Transverse colon (tissue), 4 donors: Measurements from ENCODE around the gene RHBDD1. TPM values are rescaled to one million over a fixed set of nuclear protein-coding genes. Genes with fewer than 3 reads are reported as not detected.

ENCODE experiments used
- DNase-seq: peaks from one replicate; pipeline ENCODE4 v3.0.0-alpha.2; 2019
- H3K27ac ChIP-seq, 4 donors: fragments of 200-600 bp; sonication (generic); 2 replicates each; pipeline ENCODE4 v1.5.1; 2016 to 2018; ENCODE audit warnings: inconsistent platforms in 4 of 4
- H3K27me3 ChIP-seq: fragments of 200-600 bp; sonication (generic); 2 replicates; pipeline ENCODE4 v1.5.1; 2017; ENCODE audit warnings: inconsistent platforms
- H3K36me3 ChIP-seq, 4 donors: fragments of 200-600 bp; sonication (generic); 2 replicates each; pipeline ENCODE4 v1.5.1; 2017 to 2019; ENCODE audit warnings: inconsistent platforms in 4 of 4
- H3K4me1 ChIP-seq, 4 donors: fragments of 200-600 bp; sonication (generic); 2 replicates each; pipeline ENCODE4 v1.5.1; 2017 to 2020; ENCODE audit warnings: inconsistent platforms in 4 of 4
- H3K4me3 ChIP-seq, 4 donors: fragments of 200-600 bp; sonication (generic); 1 replicate in 1 of 4; 2 replicates in 3 of 4; pipeline versions ENCODE4 v1.5.1 to v1.6.1; 2017 to 2019; ENCODE audit warnings: inconsistent platforms in 4 of 4
- H3K9me3 ChIP-seq, 2 donors: fragments of 200-600 bp; sonication (generic); 2 replicates each; pipeline ENCODE4 v1.5.1; 2017 to 2019; ENCODE audit warnings: inconsistent platforms in 2 of 2
- EP300 ChIP-seq: sonication (generic); formaldehyde crosslinking; IDR thresholded peaks from one replicate; pipeline ENCODE4 v1.6.1; 2017; ENCODE audit warnings: antibody characterized with exemption, low read depth
- POLR2A ChIP-seq: fragments of 450-650 bp; IDR thresholded peaks from one replicate; pipeline ENCODE4 v1.6.1; 2016; ENCODE audit warnings: antibody characterized with exemption, mild to moderate bottlenecking, moderate library complexity
- POLR2AphosphoS5 ChIP-seq, 3 donors: sonication (generic); formaldehyde crosslinking; IDR thresholded peaks; one replicate each; pipeline ENCODE4 v1.6.1; 2016; ENCODE audit warnings: antibody characterized with exemption in 3 of 3
- WGBS, 2 donors: methylation state at CpG; one replicate each; pipeline ENCODE4 v1.1.5; 2018; ENCODE audit warnings: low coverage in 1 of 2; 5-methylcytosine and 5-hydroxymethylcytosine counted together
- in situ Hi-C, 4 donors: fragments of 200-750 bp; cut with MboI; loops; one replicate each; pipeline versions ENCODE4 v1.15.0 to v1.15.1; 2017; ENCODE audit warnings: low sequenced_read_pairs in 3 of 4, low pct_ligation_motif_present in 1 of 4, low pct_unique_long_range_greater_than_20kb in 1 of 4
- intact Hi-C: fragments of 100-400 bp; cut with DNase I; formaldehyde crosslinking; loops from one replicate; pipeline ENCODE4 v1.15.1; 2023; ENCODE audit warnings: low total_unique reads
- total RNA-seq, 4 donors: library from RNA; depleted of rRNA; stranded (reverse); fragments of >200 nt; gene quantifications; one replicate each; pipeline ENCODE4 v1.1.0, GENCODE V29; 2016
- TF ChIP-seq, protein P1 (sequence below), 5 experiments: fragments of 200-600 bp in 3 of 5; fragments of 450-650 bp in 2 of 5; sonication (generic) in 3 of 5; IDR thresholded peaks; 1 replicate in 2 of 5; 2 replicates in 3 of 5; pipeline ENCODE4 v1.5.1; 2016 to 2017; ENCODE audit warnings: antibody characterized with exemption in 5 of 5, inconsistent platforms in 3 of 5, mild to moderate bottlenecking in 2 of 5, moderate library complexity in 1 of 5

RHBDD1 gene
- total RNA-seq, 4 donors from 2014 or later, result 11.9 to 47.5 (median 22.5) TPM

- Histone ChIP-seq H3K4me1 (peaks cover 0 to 44% (median 25%) of the 10 kb centered on the region in 4 donors), H3K4me3 (peak overlapping the region; percentile 14 to 78 (median 56)), H3K27me3 (no peaks in the 10 kb centered on the region), H3K27ac (peak overlapping the region; percentile 93 to 96 (median 94)), H3K9me3 (no peaks in the 10 kb centered on the region), H3K36me3 (no peaks in the 10 kb centered on the region)
- no peak for DNase-seq
- TF ChIP-seq, protein P1, sequence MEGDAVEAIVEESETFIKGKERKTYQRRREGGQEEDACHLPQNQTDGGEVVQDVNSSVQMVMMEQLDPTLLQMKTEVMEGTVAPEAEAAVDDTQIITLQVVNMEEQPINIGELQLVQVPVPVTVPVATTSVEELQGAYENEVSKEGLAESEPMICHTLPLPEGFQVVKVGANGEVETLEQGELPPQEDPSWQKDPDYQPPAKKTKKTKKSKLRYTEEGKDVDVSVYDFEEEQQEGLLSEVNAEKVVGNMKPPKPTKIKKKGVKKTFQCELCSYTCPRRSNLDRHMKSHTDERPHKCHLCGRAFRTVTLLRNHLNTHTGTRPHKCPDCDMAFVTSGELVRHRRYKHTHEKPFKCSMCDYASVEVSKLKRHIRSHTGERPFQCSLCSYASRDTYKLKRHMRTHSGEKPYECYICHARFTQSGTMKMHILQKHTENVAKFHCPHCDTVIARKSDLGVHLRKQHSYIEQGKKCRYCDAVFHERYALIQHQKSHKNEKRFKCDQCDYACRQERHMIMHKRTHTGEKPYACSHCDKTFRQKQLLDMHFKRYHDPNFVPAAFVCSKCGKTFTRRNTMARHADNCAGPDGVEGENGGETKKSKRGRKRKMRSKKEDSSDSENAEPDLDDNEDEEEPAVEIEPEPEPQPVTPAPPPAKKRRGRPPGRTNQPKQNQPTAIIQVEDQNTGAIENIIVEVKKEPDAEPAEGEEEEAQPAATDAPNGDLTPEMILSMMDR (IDR thresholded peaks at IDR 0.05), result no peak
- TF ChIP-seq POLR2AphosphoS5 (IDR thresholded peaks at IDR 0.05) (no peak), EP300 (no peak), POLR2A (no peak)
- intact Hi-C loops (loop anchor here (5.0 to 10.0 kb wide), 2 partner anchors 164 to 581 kb away; no protein-coding TSS in a partner anchor), in situ Hi-C loops (loop anchor here in 1 of 4 donors (25.0 kb wide), 1 partner anchor 134 kb away; no protein-coding TSS in a partner anchor)
- 79% methylated on average over 25 of the region's 25 CpGs; no CpG with 5 or more reads in 1 of the 2 donors for WGBS, 2 donors
Observed at GRCh38 chr2:226796012-226796839, 39.6 kb upstream of the RHBDD1 start.

- no peak for TF ChIP-seq POLR2AphosphoS5 (IDR thresholded peaks at IDR 0.05)
- TF ChIP-seq, protein P1 (IDR thresholded peaks at IDR 0.05), result peak; percentile 43 to 58 (median 47)
- Histone ChIP-seq H3K9me3 (no peaks in the 10 kb centered on the region), H3K36me3 (no peaks in the 10 kb centered on the region), H3K4me3 (peak overlapping the region; percentile 20 to 78 (median 56)), H3K4me1 (peaks cover 0 to 49% (median 31%) of the 10 kb centered on the region in 4 donors), H3K27me3 (no peaks in the 10 kb centered on the region), H3K27ac (peak overlapping the region; percentile 93 to 96 (median 94))
- 40 to 61% methylated on average over 1 to 15 of the region's 17 CpGs for WGBS, 2 donors
- DNase-seq, result peak; percentile 24
- in situ Hi-C loops, result loop anchor here in 1 of 4 donors (25.0 kb wide), 1 partner anchor 135 kb away; no protein-coding TSS in a partner anchor
- intact Hi-C loops, result loop anchor here (5.0 to 10.0 kb wide), 2 partner anchors 165 to 582 kb away; no protein-coding TSS in a partner anchor
Observed at GRCh38 chr2:226796840-226797288, 39.0 kb upstream of the RHBDD1 start.

DNA sequence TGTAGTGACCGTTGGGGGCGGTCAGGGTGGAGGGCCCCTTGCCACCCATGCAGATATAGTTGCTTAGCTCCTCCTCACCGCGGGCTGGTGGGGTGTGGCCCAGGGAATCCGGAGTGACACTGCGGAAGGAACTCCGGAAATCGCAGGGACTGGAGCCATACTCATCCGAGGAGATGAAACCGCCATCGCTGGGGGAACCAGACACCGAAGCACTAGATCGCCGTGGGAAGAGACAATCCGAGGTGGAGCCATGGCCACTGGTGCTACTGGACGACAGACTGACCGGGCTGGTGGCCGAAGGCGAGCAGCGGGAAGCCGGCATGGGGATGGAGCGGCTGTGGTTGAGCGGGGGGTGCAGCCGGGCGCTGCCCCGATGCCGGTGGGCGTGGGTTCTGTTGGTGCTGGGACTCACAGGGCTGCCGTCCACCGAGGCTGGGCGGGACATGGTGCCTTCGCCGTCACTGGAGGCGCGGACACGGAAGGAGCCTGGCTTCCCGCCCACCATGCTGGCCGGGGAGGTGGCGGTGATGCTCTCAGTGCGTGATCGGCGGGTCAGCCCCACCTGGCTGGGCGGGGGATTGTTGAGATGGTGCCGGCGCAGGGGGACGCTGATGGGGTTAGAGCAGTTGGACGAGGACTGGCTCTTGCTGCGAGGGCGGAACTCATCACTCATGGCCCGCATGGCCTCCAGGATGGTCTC, 38.4 kb upstream of the RHBDD1 start:
- DNase-seq, result peak; percentile 40
- intact Hi-C loops, result loop anchor here (5.0 to 10.0 kb wide), 2 partner anchors 165 to 583 kb away; no protein-coding TSS in a partner anchor
- in situ Hi-C loops, result loop anchor here in 1 of 4 donors (25.0 kb wide), 1 partner anchor 135 kb away; no protein-coding TSS in a partner anchor
- H3K9me3 ChIP-seq, result no peaks in the 10 kb centered on the region
- no peak for TF ChIP-seq POLR2A
- TF ChIP-seq, protein P1 (IDR thresholded peaks at IDR 0.05), result no peak
- TF ChIP-seq EP300, result no peak
- TF ChIP-seq POLR2AphosphoS5 (IDR thresholded peaks at IDR 0.05), result no peak
- H3K4me3 ChIP-seq, result peak overlapping the region; percentile 20 to 78 (median 56)
- H3K27ac ChIP-seq, result peak overlapping the region; percentile 93 to 96 (median 94)
- peaks cover 0 to 44% (median 29%) of the 10 kb centered on the region in 4 donors for H3K4me1 ChIP-seq
- H3K36me3 ChIP-seq, result no peaks in the 10 kb centered on the region
- H3K27me3 ChIP-seq, result no peaks in the 10 kb centered on the region
- 76 to 80% methylated on average over 3 to 50 of the region's 50 CpGs for WGBS, 2 donors
